ENCODE data around the gene GAPVD1.
"Not testable (repeated sequence)": the region's sequence is repeated elsewhere in the genome, so short reads cannot be mapped to it uniquely, and the experiment has no call there.

Gene GAPVD1

GRCh38 chr9:125246261-125246667 is 15.4 kb upstream of the GAPVD1 start:
- no peak for DNase-seq

- DNase-seq: no peak
Measured at GRCh38 chr9:125254231-125254630, 7.4 kb upstream of the GAPVD1 start.

GRCh38 chr9:125255781-125256391 is 5.7 kb upstream of the GAPVD1 start:
- peak; percentile 7 for DNase-seq

- no peak for DNase-seq
Measured at GRCh38 chr9:125258160-125258785, 3.4 kb upstream of the GAPVD1 start.

- no peak for DNase-seq
Measured at GRCh38 chr9:125258832-125259534, 2.6 kb upstream of the GAPVD1 start.

GRCh38 chr9:125260561-125260960 is 1.1 kb upstream of the GAPVD1 start:
- DNase-seq: peak; percentile 70

GRCh38 chr9:125262294-125262991 is 817 bp downstream of the GAPVD1 start:
- no peak for DNase-seq

GRCh38 chr9:125264068-125264467 is 2.4 kb downstream of the GAPVD1 start:
- not testable (repeated sequence) for DNase-seq

GRCh38 chr9:125268394-125269013 is 6.9 kb downstream of the GAPVD1 start:
- no peak for DNase-seq

GRCh38 chr9:125269014-125269397 is 7.4 kb downstream of the GAPVD1 start:
- DNase-seq: no peak

- no peak for DNase-seq
Measured at GRCh38 chr9:125271081-125271480, 9.5 kb downstream of the GAPVD1 start.

- no peak for DNase-seq
Measured at GRCh38 chr9:125272697-125273096, 11.1 kb downstream of the GAPVD1 start.

GRCh38 chr9:125276771-125277170 is 15.1 kb downstream of the GAPVD1 start:
- DNase-seq: no peak

- DNase-seq: no peak
Measured at GRCh38 chr9:125277411-125277810, 15.8 kb downstream of the GAPVD1 start.

- DNase-seq: no peak
Measured at GRCh38 chr9:125280945-125281344, 19.3 kb downstream of the GAPVD1 start.

- no peak for DNase-seq
Measured at GRCh38 chr9:125284855-125285254, 23.2 kb downstream of the GAPVD1 start.

GRCh38 chr9:125286935-125287433 is 25.4 kb downstream of the GAPVD1 start:
- not testable (repeated sequence) for DNase-seq

GRCh38 chr9:125293134-125293533 is 31.5 kb downstream of the GAPVD1 start:
- no peak for DNase-seq

- no peak for DNase-seq
Measured at GRCh38 chr9:125295657-125296056, 34.0 kb downstream of the GAPVD1 start.

GRCh38 chr9:125296843-125297372 is 35.3 kb downstream of the GAPVD1 start:
- no peak for DNase-seq

GRCh38 chr9:125297917-125298316 is 36.3 kb downstream of the GAPVD1 start:
- no peak for DNase-seq

- no peak for DNase-seq
Measured at GRCh38 chr9:125302241-125302640, 40.6 kb downstream of the GAPVD1 start.

- no peak for DNase-seq
Measured at GRCh38 chr9:125304273-125304672, 42.6 kb downstream of the GAPVD1 start.

All from NCI-H524 treated with DMSO at 0.1 percent for 48 hours (cell line).